MCF 10A (cell line): ENCODE measurements around the gene SUPT6H. TPM values are rescaled to one million over a fixed set of nuclear protein-coding genes. Genes with fewer than 3 reads are reported as not detected.

Experiments used
- BruUV-seq: library from RNA; stranded (reverse); fragments of 400-500 nt; replicated peaks from 2 replicates; lab custom pipeline; 2021; lab: Mats Ljungman, UMichigan
- CTCF ChIA-PET: fragments of 300-600 bp; sonication (Branson Sonifier 250); formaldehyde crosslinking; extraction: SDS; loops from one replicate; lab custom pipeline; 2021; ENCODE audit warnings: antibody characterized with exemption, inconsistent platforms; lab: Yijun Ruan, JAX
- POLR2A ChIA-PET: fragments of 300-600, 350-650 bp; sonication (Branson Sonifier 250); formaldehyde crosslinking; extraction: SDS; loops from one replicate; lab custom pipeline; 2020; ENCODE audit warnings: antibody characterized with exemption, inconsistent platforms; lab: Yijun Ruan, JAX
- DNase-seq: peaks from one replicate; pipeline ENCODE4 v3.0.0-alpha.2; 2018; ENCODE audit not compliant: unreplicated experiment
- H3K27ac Mint-ChIP-seq: one replicate; pipeline ENCODE4 v1.8.0; 2022; ENCODE audit warnings: mild to moderate bottlenecking, low read depth, mixed read lengths; ENCODE audit not compliant: unreplicated experiment
- H3K27me3 Mint-ChIP-seq: one replicate; pipeline ENCODE4 v1.8.0; 2022; ENCODE audit warnings: mixed read lengths; ENCODE audit not compliant: insufficient read depth, unreplicated experiment
- H3K36me3 Mint-ChIP-seq: one replicate; pipeline ENCODE4 v1.8.0; 2022; ENCODE audit warnings: mild to moderate bottlenecking, moderate library complexity, mixed read lengths; ENCODE audit not compliant: insufficient read depth, unreplicated experiment
- H3K4me1 Mint-ChIP-seq: one replicate; pipeline ENCODE4 v1.8.0; 2022; ENCODE audit warnings: mixed read lengths; ENCODE audit not compliant: insufficient read depth, unreplicated experiment
- H3K4me3 Mint-ChIP-seq: one replicate; pipeline ENCODE4 v1.8.0; 2022; ENCODE audit warnings: mild to moderate bottlenecking, moderate library complexity, mixed read lengths; ENCODE audit not compliant: unreplicated experiment
- H3K9me3 Mint-ChIP-seq: one replicate; pipeline ENCODE4 v1.8.0; 2022; ENCODE audit warnings: mixed read lengths; ENCODE audit not compliant: unreplicated experiment
- intact Hi-C: fragments of 100-400 bp; cut with micrococcal nuclease; formaldehyde crosslinking; loops from 2 replicates; pipeline ENCODE4 v1.14.1; 2022
- total RNA-seq: library from RNA; stranded (reverse); gene quantifications from 2 replicates; pipeline ENCODE4 v1.2.3, GENCODE V29; 2022
- TF ChIP-seq, protein P1 (sequence below): fragments of 200-600 bp; IDR thresholded peaks from one replicate; pipeline ENCODE4 v1.8.0; 2022; ENCODE audit warnings: antibody characterized with exemption, mild to moderate bottlenecking; ENCODE audit not compliant: unreplicated experiment

The SUPT6H gene
- total RNA-seq, 1 experiment from 2014 or later = 81.7 TPM

DNA sequence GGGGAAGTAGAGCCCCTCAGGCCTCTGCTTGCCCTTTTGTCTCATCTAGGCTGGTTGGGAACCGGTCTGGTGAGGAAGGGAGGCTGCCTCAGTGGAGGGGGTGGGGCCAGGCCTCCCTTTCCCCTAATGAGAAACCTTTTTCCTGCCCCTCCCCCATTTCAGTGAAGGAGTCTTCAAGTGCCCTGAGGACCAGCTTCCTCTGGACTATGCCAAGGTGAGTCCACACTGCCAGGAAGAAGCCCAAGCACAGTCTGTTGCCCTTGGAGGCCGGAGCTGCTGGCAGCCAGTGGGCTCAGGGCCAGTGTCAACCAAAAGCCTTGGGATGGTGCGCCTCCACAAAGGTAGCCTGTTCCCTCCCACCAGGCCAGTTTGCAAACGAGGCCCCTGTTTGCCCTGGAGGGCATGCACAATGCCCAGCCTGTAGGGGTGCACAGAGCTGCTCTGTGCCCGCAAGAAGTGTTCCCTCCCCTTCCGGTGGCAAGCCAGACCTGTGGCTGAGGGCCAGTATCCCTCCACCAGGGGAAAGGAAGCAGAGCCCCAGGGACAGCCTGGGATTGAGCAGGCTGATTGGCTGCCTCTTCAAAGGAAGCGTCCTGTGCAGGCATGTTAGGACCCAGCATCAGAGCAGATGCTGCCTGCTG, 85.2 kb downstream of the SUPT6H start:
- Mint-ChIP-seq H3K27me3 (no peaks in the 10 kb centered on the region), H3K9me3 (no peaks in the 10 kb centered on the region), H3K36me3 (peaks cover 74% of the 10 kb centered on the region), H3K27ac (peak overlapping the region; percentile 89), H3K4me3 (peak overlapping the region; percentile 91), H3K4me1 (peaks cover 19% of the 10 kb centered on the region)
- TF ChIP-seq, protein P1, sequence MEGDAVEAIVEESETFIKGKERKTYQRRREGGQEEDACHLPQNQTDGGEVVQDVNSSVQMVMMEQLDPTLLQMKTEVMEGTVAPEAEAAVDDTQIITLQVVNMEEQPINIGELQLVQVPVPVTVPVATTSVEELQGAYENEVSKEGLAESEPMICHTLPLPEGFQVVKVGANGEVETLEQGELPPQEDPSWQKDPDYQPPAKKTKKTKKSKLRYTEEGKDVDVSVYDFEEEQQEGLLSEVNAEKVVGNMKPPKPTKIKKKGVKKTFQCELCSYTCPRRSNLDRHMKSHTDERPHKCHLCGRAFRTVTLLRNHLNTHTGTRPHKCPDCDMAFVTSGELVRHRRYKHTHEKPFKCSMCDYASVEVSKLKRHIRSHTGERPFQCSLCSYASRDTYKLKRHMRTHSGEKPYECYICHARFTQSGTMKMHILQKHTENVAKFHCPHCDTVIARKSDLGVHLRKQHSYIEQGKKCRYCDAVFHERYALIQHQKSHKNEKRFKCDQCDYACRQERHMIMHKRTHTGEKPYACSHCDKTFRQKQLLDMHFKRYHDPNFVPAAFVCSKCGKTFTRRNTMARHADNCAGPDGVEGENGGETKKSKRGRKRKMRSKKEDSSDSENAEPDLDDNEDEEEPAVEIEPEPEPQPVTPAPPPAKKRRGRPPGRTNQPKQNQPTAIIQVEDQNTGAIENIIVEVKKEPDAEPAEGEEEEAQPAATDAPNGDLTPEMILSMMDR = no peak
- POLR2A ChIA-PET = interaction anchor here (1.8 to 17.3 kb wide), 8 partner anchors 16 to 205 kb away, joined by 6 to 1135 read pairs (median 14); partner anchors contain the start of genes DHRS13, NEK8, PHF12 and RPL23A
- intact Hi-C loops = no loop called here
- BruUV-seq = no TSS peak
- DNase-seq = peak; percentile 88
- CTCF ChIA-PET = interaction anchor here (1.0 to 15.1 kb wide), 5 partner anchors 12 to 151 kb away, joined by 3 to 365 read pairs (median 4); partner anchors contain the start of genes FLOT2, NEK8 and TLCD1

DNA sequence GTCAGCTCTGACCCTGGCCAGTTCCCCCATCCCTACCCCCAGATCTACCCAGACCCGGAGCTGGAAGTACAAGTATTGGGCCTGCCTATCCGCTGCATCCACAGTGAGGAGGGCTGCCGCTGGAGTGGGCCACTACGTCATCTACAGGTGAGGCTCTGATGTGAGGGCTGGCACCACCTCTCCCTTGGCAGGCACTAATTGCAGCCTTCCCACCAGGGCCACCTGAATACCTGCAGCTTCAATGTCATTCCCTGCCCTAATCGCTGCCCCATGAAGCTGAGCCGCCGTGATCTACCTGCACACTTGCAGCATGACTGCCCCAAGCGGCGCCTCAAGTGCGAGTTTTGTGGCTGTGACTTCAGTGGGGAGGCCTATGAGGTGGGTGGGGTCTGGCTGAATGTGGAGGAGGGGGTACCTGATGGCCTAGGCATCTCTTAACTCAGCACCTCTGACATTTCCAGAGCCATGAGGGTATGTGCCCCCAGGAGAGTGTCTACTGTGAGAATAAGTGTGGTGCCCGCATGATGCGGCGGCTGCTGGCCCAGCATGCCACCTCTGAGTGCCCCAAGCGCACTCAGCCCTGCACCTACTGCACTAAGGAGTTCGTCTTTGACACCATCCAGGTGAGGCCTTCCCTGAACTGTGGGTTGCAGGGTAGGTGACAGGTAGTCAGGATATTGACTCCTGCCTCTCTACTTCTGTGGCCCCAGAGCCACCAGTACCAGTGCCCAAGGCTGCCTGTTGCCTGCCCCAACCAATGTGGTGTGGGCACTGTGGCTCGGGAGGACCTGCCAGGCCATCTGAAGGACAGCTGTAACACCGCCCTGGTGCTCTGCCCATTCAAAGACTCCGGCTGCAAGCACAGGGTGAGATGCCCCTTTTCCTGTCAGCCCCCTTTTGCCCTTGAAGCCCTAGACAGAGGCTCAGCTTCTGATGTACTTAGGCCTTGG, 86.1 kb downstream of the SUPT6H start:
- POLR2A ChIA-PET = interaction anchor here (1.1 to 17.3 kb wide), 5 partner anchors 15 to 202 kb away, joined by 3 to 1135 read pairs (median 7); partner anchors contain the start of genes FLOT2, NEK8, RPL23A and TLCD1
- Mint-ChIP-seq H3K27ac (peak overlapping the region; percentile 62), H3K4me3 (no peak overlapping the region), H3K36me3 (peaks cover 83% of the 10 kb centered on the region), H3K9me3 (no peaks in the 10 kb centered on the region), H3K27me3 (no peaks in the 10 kb centered on the region), H3K4me1 (peaks cover 15% of the 10 kb centered on the region)
- CTCF ChIA-PET = interaction anchor here (0.6 to 15.1 kb wide), 5 partner anchors 14 to 150 kb away, joined by 3 to 365 read pairs (median 5); partner anchors contain the start of genes FLOT2, NEK8, RPL23A and TLCD1
- no peak for DNase-seq
- BruUV-seq = no TSS peak
- TF ChIP-seq, protein P1 = no peak
- intact Hi-C loops = no loop called here

- intact Hi-C loops = no loop called here
- H3K4me1 Mint-ChIP-seq = peaks cover 13% of the 10 kb centered on the region
These were observed 87.0 kb downstream of the SUPT6H start for GRCh38 chr17:28748852-28749515.

More at GRCh38 chr17:28748852-28749515, 87.0 kb downstream of the SUPT6H start:
- POLR2A ChIA-PET = interaction anchor here (1.1 to 17.3 kb wide), 5 partner anchors 22 to 203 kb away, joined by 3 to 1135 read pairs (median 6); partner anchors contain the start of genes FLOT2, NEK8, PHF12 and RPL23A
- TF ChIP-seq, protein P1 = no peak
- H3K9me3 Mint-ChIP-seq = no peaks in the 10 kb centered on the region
- DNase-seq = no peak
- peaks cover 83% of the 10 kb centered on the region for H3K36me3 Mint-ChIP-seq
- CTCF ChIA-PET = interaction anchor here (0.6 to 15.1 kb wide), 10 partner anchors 9 to 174 kb away, joined by 3 to 365 read pairs (median 4); partner anchors contain the start of genes NEK8, RPL23A and TLCD1
- H3K27ac Mint-ChIP-seq = peak overlapping the region; percentile 62
- no peaks in the 10 kb centered on the region for H3K27me3 Mint-ChIP-seq
- H3K4me3 Mint-ChIP-seq = no peak overlapping the region
- no TSS peak for BruUV-seq
